Caco-2 (cell line): ENCODE results near the gene CST5. TPM values are rescaled to one million over a fixed set of nuclear protein-coding genes. Genes with fewer than 3 reads are reported as not detected.
"Not testable (repeated sequence)": the region's sequence is repeated elsewhere in the genome, so short reads cannot be mapped to it uniquely, and the experiment has no call there.

Source experiments
- BruUV-seq: library from RNA; stranded (reverse); fragments of 400-500 nt; replicated peaks from 2 replicates; lab custom pipeline; 2021; lab: Mats Ljungman, UMichigan
- CTCF ChIA-PET: fragments of 300-600 bp; sonication (Branson Sonifier 250); formaldehyde crosslinking; loops from one replicate; lab custom pipeline; 2022; ENCODE audit warnings: antibody characterized with exemption; lab: Charles Lee
- POLR2A ChIA-PET: fragments of 300-600 bp; sonication (Branson Sonifier 250); formaldehyde crosslinking; loops from one replicate; lab custom pipeline; 2022; ENCODE audit warnings: antibody characterized with exemption; lab: Charles Lee
- DNase-seq, 2 experiments: peaks; one replicate each; pipeline versions ENCODE4 v3.0.0 to v3.0.0-alpha.2; 2020 to 2022
- H3K27me3 ChIP-seq: replicated peaks from 2 replicates; pipeline ENCODE4 v1.6.0; 2011; ENCODE audit warnings: low read length; ENCODE audit not compliant: control insufficient read depth, insufficient read depth
- H3K36me3 ChIP-seq: 2 replicates; pipeline ENCODE4 v1.5.1; 2011; ENCODE audit warnings: low read length; ENCODE audit not compliant: control insufficient read depth, insufficient read depth
- H3K4me1 ChIP-seq: fragments of 250-450 bp; sonication (Bioruptor Pico); 2 replicates; pipeline ENCODE4 v1.5.1; 2020; ENCODE audit warnings: mild to moderate bottlenecking
- H3K4me3 ChIP-seq: 2 replicates; pipeline ENCODE4 v1.5.1; 2011; ENCODE audit warnings: low read depth, mild to moderate bottlenecking, control low read depth, low read length
- H3K9me3 ChIP-seq: fragments of 250-450 bp; sonication (Bioruptor Pico); 2 replicates; pipeline ENCODE4 v1.5.1; 2020; ENCODE audit warnings: mild to moderate bottlenecking, moderate library complexity
- H3K27ac Mint-ChIP-seq: one replicate; pipeline ENCODE4 v1.8.0; 2022; ENCODE audit warnings: mixed read lengths; ENCODE audit not compliant: unreplicated experiment
- H3K27me3 Mint-ChIP-seq: one replicate; pipeline ENCODE4 v1.8.0; 2022; ENCODE audit warnings: mixed read lengths; ENCODE audit not compliant: insufficient read depth, unreplicated experiment
- H3K36me3 Mint-ChIP-seq: one replicate; pipeline ENCODE4 v1.8.0; 2022; ENCODE audit warnings: mild to moderate bottlenecking, mixed read lengths; ENCODE audit not compliant: insufficient read depth, unreplicated experiment
- H3K4me1 Mint-ChIP-seq: one replicate; pipeline ENCODE4 v1.8.0; 2022; ENCODE audit warnings: low read depth, mixed read lengths; ENCODE audit not compliant: unreplicated experiment
- H3K4me3 Mint-ChIP-seq: one replicate; pipeline ENCODE4 v1.8.0; 2022; ENCODE audit warnings: mild to moderate bottlenecking, moderate library complexity, mixed read lengths; ENCODE audit not compliant: unreplicated experiment
- H3K9me3 Mint-ChIP-seq: one replicate; pipeline ENCODE4 v1.8.0; 2022; ENCODE audit warnings: mixed read lengths; ENCODE audit not compliant: unreplicated experiment
- intact Hi-C: fragments of 100-400 bp; cut with micrococcal nuclease; formaldehyde crosslinking; loops from one replicate; pipeline ENCODE4 v1.10.0; 2022; ENCODE audit not compliant: unreplicated experiment
- total RNA-seq: library from RNA; stranded (reverse); gene quantifications from 2 replicates; pipeline ENCODE4 v1.2.3, GENCODE V29; 2022
- TF ChIP-seq, protein P1 (sequence below), 2 experiments: fragments of 200-600 bp in 1 of 2; IDR thresholded peaks; 1 replicate in 1 of 2; 2 replicates in 1 of 2; pipeline versions ENCODE4 v1.5.1 to v1.8.0; 2011 to 2022; ENCODE audit warnings: antibody characterized with exemption in 1 of 2, control low read depth in 1 of 2, inconsistent platforms in 1 of 2, low read depth in 1 of 2, low read length in 1 of 2, mild to moderate bottlenecking in 1 of 2, moderate library complexity in 1 of 2; ENCODE audit not compliant: insufficient read depth in 1 of 2, severe bottlenecking in 1 of 2, unreplicated experiment in 1 of 2

CST5 gene
- total RNA-seq, 1 experiment from 2014 or later, result not detected

DNA sequence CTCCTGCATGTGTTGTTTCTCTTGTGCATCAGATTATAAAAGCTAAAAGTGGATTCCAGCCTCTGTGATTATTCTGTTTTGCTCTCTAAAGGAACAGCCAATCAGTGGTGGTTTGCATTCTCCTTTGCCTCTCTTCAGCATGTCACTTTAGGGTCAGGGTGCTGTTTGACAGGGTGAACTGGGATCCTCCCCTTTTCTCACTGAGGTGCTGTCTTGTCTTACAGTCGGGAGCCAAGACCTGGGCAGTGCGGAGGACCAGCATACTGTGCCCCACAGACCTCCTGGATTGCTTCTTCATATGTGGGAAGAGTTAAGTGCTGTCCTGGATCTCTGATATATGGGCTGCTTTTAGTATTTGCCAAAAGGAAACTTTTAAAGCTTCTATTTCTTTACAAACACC is 37.9 kb downstream of the CST5 start:
- intact Hi-C loops, result no loop called here
- H3K27me3 Mint-ChIP-seq, result peaks cover 4% of the 10 kb centered on the region
- Histone ChIP-seq H3K27me3 (no peaks in the 10 kb centered on the region), H3K9me3 (no peaks in the 10 kb centered on the region), H3K36me3 (no peaks in the 10 kb centered on the region), H3K4me3 (no peak overlapping the region), H3K4me1 (no peaks in the 10 kb centered on the region)
- peaks cover 11% of the 10 kb centered on the region for H3K9me3 Mint-ChIP-seq
- no peak overlapping the region for H3K4me3 Mint-ChIP-seq
- BruUV-seq, result no TSS peak
- ChIA-PET CTCF (no interaction called here), POLR2A (no interaction called here)
- TF ChIP-seq, protein P1, sequence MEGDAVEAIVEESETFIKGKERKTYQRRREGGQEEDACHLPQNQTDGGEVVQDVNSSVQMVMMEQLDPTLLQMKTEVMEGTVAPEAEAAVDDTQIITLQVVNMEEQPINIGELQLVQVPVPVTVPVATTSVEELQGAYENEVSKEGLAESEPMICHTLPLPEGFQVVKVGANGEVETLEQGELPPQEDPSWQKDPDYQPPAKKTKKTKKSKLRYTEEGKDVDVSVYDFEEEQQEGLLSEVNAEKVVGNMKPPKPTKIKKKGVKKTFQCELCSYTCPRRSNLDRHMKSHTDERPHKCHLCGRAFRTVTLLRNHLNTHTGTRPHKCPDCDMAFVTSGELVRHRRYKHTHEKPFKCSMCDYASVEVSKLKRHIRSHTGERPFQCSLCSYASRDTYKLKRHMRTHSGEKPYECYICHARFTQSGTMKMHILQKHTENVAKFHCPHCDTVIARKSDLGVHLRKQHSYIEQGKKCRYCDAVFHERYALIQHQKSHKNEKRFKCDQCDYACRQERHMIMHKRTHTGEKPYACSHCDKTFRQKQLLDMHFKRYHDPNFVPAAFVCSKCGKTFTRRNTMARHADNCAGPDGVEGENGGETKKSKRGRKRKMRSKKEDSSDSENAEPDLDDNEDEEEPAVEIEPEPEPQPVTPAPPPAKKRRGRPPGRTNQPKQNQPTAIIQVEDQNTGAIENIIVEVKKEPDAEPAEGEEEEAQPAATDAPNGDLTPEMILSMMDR (IDR thresholded peaks at IDR 0.05; ENCODE audit: insufficient read depth in 1 of 2, low read depth in 1 of 2, low read length in 1 of 2, severe bottlenecking in 1 of 2, unreplicated experiment in 1 of 2), result no peak
- no peak for DNase-seq
- H3K27ac Mint-ChIP-seq, result no peak overlapping the region
- peaks cover under 1% of the 10 kb centered on the region for H3K4me1 Mint-ChIP-seq
- no peaks in the 10 kb centered on the region for H3K36me3 Mint-ChIP-seq

DNA sequence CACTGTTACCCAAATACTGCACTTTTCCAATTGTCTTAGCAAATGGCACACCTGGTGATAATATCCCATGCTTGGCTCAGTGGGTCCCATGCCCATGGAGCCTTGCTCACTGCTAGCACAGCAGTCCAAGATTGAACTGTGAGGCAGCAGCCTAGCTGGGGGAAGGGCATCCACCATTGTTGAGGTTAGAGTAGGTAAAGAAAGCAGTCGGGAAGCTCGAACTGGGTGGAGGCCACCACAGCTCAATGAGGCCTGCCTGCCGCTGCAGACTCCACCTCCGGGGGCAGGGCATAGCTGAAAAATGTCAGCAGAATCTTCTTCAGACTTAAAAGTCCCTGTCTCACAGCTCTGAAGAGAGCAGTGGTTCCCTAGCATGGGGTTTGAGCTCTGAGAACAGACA is 43.8 kb downstream of the CST5 start:
- TF ChIP-seq, protein P1 (IDR thresholded peaks at IDR 0.05; ENCODE audit: insufficient read depth in 1 of 2, low read depth in 1 of 2, low read length in 1 of 2, severe bottlenecking in 1 of 2, unreplicated experiment in 1 of 2), result no peak
- H3K4me1 Mint-ChIP-seq, result peaks cover 16% of the 10 kb centered on the region
- Histone ChIP-seq H3K36me3 (no peaks in the 10 kb centered on the region), H3K4me1 (peaks cover 9% of the 10 kb centered on the region; the same call in 1 of the 2 replicates), H3K4me3 (no peak overlapping the region), H3K27me3 (no peaks in the 10 kb centered on the region), H3K9me3 (peaks cover 8% of the 10 kb centered on the region)
- CTCF ChIA-PET, result no interaction called here
- no peaks in the 10 kb centered on the region for H3K36me3 Mint-ChIP-seq
- no TSS peak for BruUV-seq
- peaks cover 7% of the 10 kb centered on the region for H3K27me3 Mint-ChIP-seq
- H3K27ac Mint-ChIP-seq, result no peak overlapping the region
- DNase-seq, result no peak
- H3K9me3 Mint-ChIP-seq, result peaks cover 9% of the 10 kb centered on the region
- no peak overlapping the region for H3K4me3 Mint-ChIP-seq
- intact Hi-C loops, result no loop called here
- POLR2A ChIA-PET, result no interaction called here

DNA sequence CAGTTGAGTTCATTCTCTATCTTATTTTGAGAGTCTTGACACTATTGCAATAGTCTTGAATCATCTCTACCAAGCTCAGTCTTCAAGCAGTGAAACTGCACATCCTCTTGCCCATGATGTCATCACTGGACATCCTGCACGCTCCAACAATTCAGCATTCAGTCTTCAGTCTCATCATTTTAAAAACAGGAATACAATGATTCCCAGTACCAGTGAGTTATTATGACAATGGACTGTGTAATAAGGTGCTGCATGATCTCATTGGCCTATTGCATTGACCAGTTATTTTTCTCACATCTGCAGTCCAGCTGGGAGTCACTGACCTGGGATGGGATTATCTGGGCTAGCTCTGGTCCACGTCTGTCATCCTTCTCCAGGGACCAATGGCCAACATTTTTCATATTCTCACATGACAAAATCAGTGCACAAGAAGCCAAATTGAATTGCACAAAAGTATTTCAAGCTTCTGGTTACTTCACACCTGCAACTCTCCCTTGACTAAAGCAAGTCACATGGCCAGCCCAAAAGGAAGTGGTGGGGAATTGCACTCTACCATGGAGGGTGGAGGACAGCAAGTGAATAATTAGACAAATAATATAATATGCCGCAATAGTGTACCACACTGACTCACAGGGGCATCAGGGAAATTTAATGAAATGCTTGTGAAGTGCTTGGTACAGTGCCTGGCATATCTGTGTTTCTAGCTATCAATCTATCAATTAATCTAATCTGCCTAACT is 46.6 kb downstream of the CST5 start:
- CTCF ChIA-PET, result no interaction called here
- TF ChIP-seq, protein P1 (IDR thresholded peaks at IDR 0.05; ENCODE audit: insufficient read depth in 1 of 2, low read depth in 1 of 2, low read length in 1 of 2, severe bottlenecking in 1 of 2, unreplicated experiment in 1 of 2), result no peak
- peaks cover 22% of the 10 kb centered on the region for H3K4me1 Mint-ChIP-seq
- H3K9me3 Mint-ChIP-seq, result peaks cover 9% of the 10 kb centered on the region
- no peak for DNase-seq
- Histone ChIP-seq H3K36me3 (no peaks in the 10 kb centered on the region), H3K4me1 (peaks cover 9% of the 10 kb centered on the region; the same call in 1 of the 2 replicates), H3K9me3 (peaks cover 8% of the 10 kb centered on the region), H3K27me3 (no peaks in the 10 kb centered on the region), H3K4me3 (no peak overlapping the region)
- BruUV-seq, result no TSS peak
- intact Hi-C loops, result no loop called here
- peaks cover 2% of the 10 kb centered on the region for H3K27me3 Mint-ChIP-seq
- peak overlapping the region; percentile 63 for H3K27ac Mint-ChIP-seq
- POLR2A ChIA-PET, result no interaction called here
- no peak overlapping the region for H3K4me3 Mint-ChIP-seq
- H3K36me3 Mint-ChIP-seq, result no peaks in the 10 kb centered on the region

DNA sequence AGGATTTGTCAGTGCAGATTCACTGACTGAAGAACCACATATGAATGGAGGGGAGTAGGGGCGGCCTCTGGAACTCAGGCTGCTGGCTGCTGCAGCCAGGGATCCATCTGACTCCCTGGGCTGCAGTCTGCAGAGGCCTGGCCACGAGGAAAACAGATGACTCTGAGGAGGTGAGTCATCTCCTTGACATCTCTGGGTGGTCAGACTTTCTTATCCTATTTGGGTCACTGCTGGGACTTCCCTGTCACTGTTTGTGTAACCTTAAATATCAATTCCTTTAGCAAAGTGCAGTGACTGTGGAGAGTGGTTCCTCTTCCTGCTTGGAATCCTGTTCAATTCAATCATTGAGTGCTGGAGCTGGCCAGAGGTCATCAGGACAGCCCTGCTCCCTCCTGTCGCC is 47.6 kb downstream of the CST5 start:
- H3K27ac Mint-ChIP-seq, H3K36me3 ChIP-seq, H3K27me3 Mint-ChIP-seq, H3K4me1 ChIP-seq, intact Hi-C loops, H3K4me3 Mint-ChIP-seq, H3K4me3 ChIP-seq, H3K36me3 Mint-ChIP-seq, H3K9me3 ChIP-seq, H3K9me3 Mint-ChIP-seq, H3K27me3 ChIP-seq, POLR2A ChIA-PET, BruUV-seq, DNase-seq, CTCF ChIA-PET: not testable (repeated sequence)
- peaks cover 22% of the 10 kb centered on the region for H3K4me1 Mint-ChIP-seq
